K562 (cell line): ENCODE measurements around the gene GPC3. TPM values are rescaled to one million over a fixed set of nuclear protein-coding genes. Genes with fewer than 3 reads are reported as not detected.

Experiments
- ATAC-seq: fragments of 200-7000 bp; cut with Tn5 transposase; 3 replicates; pipeline ENCODE4 v1.9.1; 2020; ENCODE audit warnings: moderate library complexity
- BruUV-seq: library from RNA; stranded (reverse); fragments of 400-500 nt; replicated peaks from 2 replicates; lab custom pipeline; 2021; lab: Mats Ljungman, UMichigan
- CTCF ChIA-PET: fragments of 300-600 bp; formaldehyde crosslinking; extraction: SDS; loops from one replicate; lab custom pipeline; 2021; ENCODE audit warnings: low intra/inter-chr PET ratio; lab: Yijun Ruan, JAX
- POLR2A ChIA-PET: fragments of 300-600, 350-650 bp; sonication (Branson Sonifier 250); formaldehyde crosslinking; extraction: SDS; loops from one replicate; lab custom pipeline; 2021; ENCODE audit warnings: antibody characterized with exemption, inconsistent platforms; lab: Yijun Ruan, JAX
- DNase-seq, 4 experiments: peaks; one replicate each; pipeline versions ENCODE4 v3.0.0 to v3.0.0-alpha.2; 2011 to 2018; ENCODE audit warnings: low spot score in 3 of 4, mixed read lengths in 3 of 4; ENCODE audit errors: extremely low read depth in 1 of 4
- FAIRE-seq: peaks from 2 replicates; lab custom pipeline; 2011; peaks lifted over from hg19 to GRCh38; lab: Jason Lieb, UNC
- H2AFZ ChIP-seq: 2 replicates; pipeline ENCODE4 v1.6.0; 2011; ENCODE audit warnings: low read depth, low read length, control low read depth, inconsistent platforms
- H3K27ac ChIP-seq: fragments of 200-600 bp; 3 replicates; pipeline ENCODE4 v1.8.0; 2011; ENCODE audit warnings: low read depth, mild to moderate bottlenecking, control low read depth, inconsistent platforms, low read length, moderate library complexity, mixed read lengths; ENCODE audit errors: extremely low read depth
- H3K27me3 ChIP-seq, 2 experiments: fragments of 300-600 bp in 1 of 2; 2 replicates in 1 of 2; 3 replicates in 1 of 2; pipeline versions ENCODE4 v1.6.0 to v1.8.0; 2011; ENCODE audit warnings: inconsistent platforms in 2 of 2, low read length in 2 of 2, mild to moderate bottlenecking in 1 of 2, mixed read lengths in 1 of 2, moderate library complexity in 1 of 2; ENCODE audit not compliant: control insufficient read depth in 2 of 2, insufficient read depth in 2 of 2
- H3K36me3 ChIP-seq: fragments of 300-600 bp; 3 replicates; pipeline ENCODE4 v1.8.0; 2011; ENCODE audit warnings: mild to moderate bottlenecking, low read length, inconsistent platforms; ENCODE audit not compliant: control insufficient read depth, insufficient read depth
- H3K4me1 ChIP-seq, 2 experiments: fragments of 200-600 bp in 1 of 2; replicated peaks in 1 of 2; 2 replicates in 1 of 2; 3 replicates in 1 of 2; pipeline versions ENCODE4 v1.5.1 to v1.8.0; 2011; ENCODE audit warnings: inconsistent platforms in 2 of 2, low read length in 2 of 2, mild to moderate bottlenecking in 1 of 2, mixed read lengths in 1 of 2, moderate library complexity in 1 of 2; ENCODE audit not compliant: control insufficient read depth in 2 of 2, insufficient read depth in 2 of 2
- H3K4me2 ChIP-seq: 2 replicates; pipeline ENCODE4 v1.6.1; 2011; ENCODE audit warnings: low read length, control low read depth, inconsistent platforms, mixed read lengths; ENCODE audit not compliant: insufficient read depth
- H3K4me3 ChIP-seq: fragments of 200-600 bp; sonication (generic), shearing (Covaris generic); 2 replicates; pipeline ENCODE4 v1.5.1; 2016; ENCODE audit warnings: control low read depth, inconsistent platforms
- H3K79me2 ChIP-seq: fragments of 200-600 bp; 3 replicates; pipeline ENCODE4 v1.8.0; 2011; ENCODE audit warnings: low read length, inconsistent platforms; ENCODE audit not compliant: control insufficient read depth, insufficient read depth
- H3K9ac ChIP-seq, 2 experiments: 2 replicates each; pipeline versions ENCODE4 v1.6.0 to v1.6.1; 2011; ENCODE audit warnings: low read depth in 2 of 2, low read length in 2 of 2, control low read depth in 1 of 2, inconsistent platforms in 1 of 2, mild to moderate bottlenecking in 1 of 2, mixed read lengths in 1 of 2; ENCODE audit not compliant: insufficient read depth in 1 of 2
- H3K9me1 ChIP-seq: one replicate; pipeline ENCODE4 v1.6.0; 2011; ENCODE audit warnings: inconsistent platforms, mild to moderate bottlenecking, low read length, moderate library complexity; ENCODE audit not compliant: control insufficient read depth, insufficient read depth
- H3K9me3 ChIP-seq: replicated peaks from 2 replicates; pipeline ENCODE4 v1.5.1; 2011; ENCODE audit warnings: low read depth, low read length, inconsistent platforms; ENCODE audit not compliant: control insufficient read depth, insufficient read depth
- H4K20me1 ChIP-seq: replicated peaks from 2 replicates; pipeline ENCODE4 v1.6.1; 2011; ENCODE audit warnings: low read length, inconsistent platforms, mixed read lengths; ENCODE audit not compliant: control insufficient read depth, insufficient read depth
- CCAR2 ChIP-seq: fragments of 200-400 bp; formaldehyde crosslinking; IDR thresholded peaks from 2 replicates; pipeline ENCODE4 v1.6.1; 2017; ENCODE audit warnings: mild to moderate bottlenecking, low read depth, low read length
- E2F3 ChIP-seq: fragments of 250-450 bp; sonication (Bioruptor Pico); IDR thresholded peaks from 2 replicates; pipeline ENCODE4 v1.4.0; 2020; ENCODE audit warnings: mild to moderate bottlenecking
- EZH2 ChIP-seq: IDR thresholded peaks from 2 replicates; pipeline ENCODE4 v1.6.1; 2012; ENCODE audit warnings: low read depth, mild to moderate bottlenecking, inconsistent platforms, low read length, borderline replicate concordance
- ILK ChIP-seq: fragments of 450-650 bp; IDR thresholded peaks from 2 replicates; pipeline ENCODE4 v1.6.1; 2016; ENCODE audit warnings: missing genetic modification characterization, low read depth, mild to moderate bottlenecking, missing compliant biosample characterization, moderate library complexity, borderline replicate concordance
- KLF16 ChIP-seq: IDR thresholded peaks from 2 replicates; pipeline ENCODE4 v1.6.1; 2016; ENCODE audit warnings: antibody characterized with exemption
- SIN3A ChIP-seq, 2 experiments: fragments of 150-350 bp in 1 of 2; IDR thresholded peaks; 2 replicates each; pipeline ENCODE4 v1.6.1; 2011 to 2016; ENCODE audit warnings: borderline replicate concordance in 2 of 2, low read depth in 2 of 2, low read length in 2 of 2, mild to moderate bottlenecking in 2 of 2, moderate library complexity in 2 of 2; ENCODE audit not compliant: control insufficient read depth in 1 of 2
- SP1 ChIP-seq: sonication (generic); formaldehyde crosslinking; IDR thresholded peaks from 2 replicates; pipeline ENCODE4 v1.8.1; 2022; ENCODE audit warnings: mild to moderate bottlenecking, missing genetic modification reagents
- TEAD1 ChIP-seq, 2 experiments: fragments of 450-650 bp in 1 of 2; sonication (generic) in 1 of 2; formaldehyde crosslinking; IDR thresholded peaks; 2 replicates each; pipeline versions ENCODE4 v1.4.0 to v1.8.0; 2020 to 2022; ENCODE audit warnings: mild to moderate bottlenecking in 2 of 2, missing genetic modification reagents in 1 of 2
- TSC22D4 ChIP-seq: fragments of 450-650 bp; IDR thresholded peaks from 2 replicates; pipeline ENCODE4 v1.6.1; 2016; ENCODE audit warnings: missing genetic modification characterization, missing biosample characterization, control low read depth
- ZNF280B ChIP-seq: fragments of 250-450 bp; sonication (Bioruptor Pico); IDR thresholded peaks from 2 replicates; pipeline ENCODE4 v1.5.1; 2021; ENCODE audit warnings: mild to moderate bottlenecking
- ZNF780A ChIP-seq: fragments of 250-450 bp; sonication (Bioruptor Pico); IDR thresholded peaks from 2 replicates; pipeline ENCODE4 v1.5.0; 2021; ENCODE audit warnings: mild to moderate bottlenecking
- WGBS: fragments of 100-300 bp; shearing (Covaris generic); methylation state at CpG from one replicate; pipeline ENCODE4 v1.1.6; 2016; ENCODE audit warnings: low coverage, mixed read lengths; ENCODE audit not compliant: insufficient coverage; ENCODE audit errors: missing lambda C conversion rate; 5-methylcytosine and 5-hydroxymethylcytosine counted together
- in situ Hi-C: fragments of 300-500 bp; cut with MboI; formaldehyde crosslinking; loops from 4 replicates; pipeline ENCODE4 v1.15.0; 2018; ENCODE audit warnings: inconsistent platforms, mixed read lengths
- intact Hi-C: fragments of 100-400 bp; cut with micrococcal nuclease; formaldehyde crosslinking; loops from 2 replicates; pipeline ENCODE4 v1.14.2; 2022
- polyA plus RNA-seq, 8 experiments: library from polyadenylated mRNA; depleted of rRNA in 4 of 8; stranded (reverse) in 5 of 8; unstranded in 3 of 8; fragments of >200 nt; fragmentation: Nextera tagmentation in 2 of 8; fragmentation: Illumina TruSeq in 1 of 8; extraction: Ambion mirVana in 2 of 8; extraction: Trizol in 1 of 8; gene quantifications; 2 replicates each; pipeline versions ENCODE4 v1.2.1 to v1.2.3, GENCODE V29; 2011 to 2014; ENCODE audit warnings: inconsistent platforms in 1 of 8, missing spikeins in 1 of 8
- total RNA-seq, 7 experiments: library from RNA; depleted of rRNA in 6 of 7; stranded (reverse); fragments of >200 nt in 6 of 7; fragmentation: Illumina TruSeq in 2 of 7; extraction: Trizol in 2 of 7; gene quantifications; 2 replicates each; pipeline versions ENCODE4 v1.2.1 to v1.2.3, GENCODE V29; 2011 to 2021; ENCODE audit warnings: low replicate concordance in 1 of 7

The GPC3 gene
- total and polyA plus RNA-seq, 9 of the 15 experiments (the other 6 are each of a cell fraction or from before 2014, with no cell fraction given), result 0.42 TPM; not detected in 8

GRCh38 chrX:133933316-133933715 is 52.1 kb downstream of the GPC3 start:
- no peak for DNase-seq
- H3K4me2 ChIP-seq, result no peak overlapping the region
- H3K9ac ChIP-seq, result no peak overlapping the region
- no peaks in the 10 kb centered on the region for H3K27me3 ChIP-seq
- H3K27ac ChIP-seq, result no peak overlapping the region
- intact Hi-C loops (no loop called here), in situ Hi-C loops (no loop called here)
- 0% methylated on average over 2 of the region's 2 CpGs for WGBS
- H2AFZ ChIP-seq, result no peak overlapping the region
- H3K9me3 ChIP-seq, result no peaks in the 10 kb centered on the region
- BruUV-seq, result no TSS peak
- POLR2A ChIA-PET, result no interaction called here
- TF ChIP-seq ZNF780A, result no peak
- TF ChIP-seq CCAR2, result no peak
- no peak for TF ChIP-seq SP1 (CRISPR knock-in tag)
- no peak for TF ChIP-seq KLF16
- no peak for TF ChIP-seq ZNF280B
- no peak for TF ChIP-seq E2F3 (CRISPR knock-in tag)
- no peak for TF ChIP-seq SIN3A (IDR thresholded peaks at IDR 0.05; ENCODE audit: borderline replicate concordance in 2 of 2, control insufficient read depth in 1 of 2, low read depth in 2 of 2, low read length in 2 of 2)
- no peak for TF ChIP-seq ILK
- no peak for TF ChIP-seq TSC22D4
- no peak for TF ChIP-seq TEAD1 (CRISPR knock-in tag; IDR thresholded peaks at IDR 0.05)
- TF ChIP-seq EZH2, result no peak
- H3K9me1 ChIP-seq, result no peaks in the 10 kb centered on the region
- no peaks in the 10 kb centered on the region for H4K20me1 ChIP-seq
- no peak for ATAC-seq
- no peaks in the 10 kb centered on the region for H3K4me1 ChIP-seq
- CTCF ChIA-PET, result no interaction called here
- no peaks in the 10 kb centered on the region for H3K36me3 ChIP-seq
- no peak for FAIRE-seq
- no peaks in the 10 kb centered on the region for H3K79me2 ChIP-seq
- H3K4me3 ChIP-seq, result no peak overlapping the region
